H1 (cell line): Measurements from ENCODE around the gene ADAM30. TPM values are rescaled to one million over a fixed set of nuclear protein-coding genes. Genes with fewer than 3 reads are reported as not detected.

Experiments
- CTCF ChIA-PET: fragments of 300-600 bp; sonication (Branson Sonifier 250); formaldehyde crosslinking; loops from one replicate; lab custom pipeline; 2021; ENCODE audit not compliant: partially characterized antibody; lab: Charles Lee
- POLR2A ChIA-PET: fragments of 300-600 bp; sonication (Branson Sonifier 250); formaldehyde crosslinking; loops from one replicate; lab custom pipeline; 2021; ENCODE audit warnings: inconsistent platforms; ENCODE audit not compliant: partially characterized antibody; lab: Charles Lee
- DNase-seq, 2 experiments: peaks; one replicate each; pipeline versions ENCODE4 v3.0.0 to v3.0.0-alpha.2; 2010 to 2022; ENCODE audit warnings: low spot score in 2 of 2, low read depth in 1 of 2, mixed read lengths in 1 of 2
- FAIRE-seq: peaks from 2 replicates; lab custom pipeline; 2011; peaks lifted over from hg19 to GRCh38; lab: Jason Lieb, UNC
- H2AFZ ChIP-seq: 2 replicates; pipeline ENCODE4 v1.8.1; 2012; ENCODE audit warnings: low read length, inconsistent platforms
- H2AK5ac ChIP-seq: 2 replicates; pipeline ENCODE4 v1.6.1; 2013; ENCODE audit warnings: low read depth, low read length
- H2BK120ac ChIP-seq: replicated peaks from 2 replicates; pipeline ENCODE3; 2013; ENCODE audit warnings: low read depth, low read length, inconsistent platforms
- H2BK12ac ChIP-seq: 2 replicates; pipeline ENCODE4 v1.6.1; 2013; ENCODE audit warnings: low read depth, low read length
- H2BK15ac ChIP-seq: 2 replicates; pipeline ENCODE4 v1.6.1; 2013; ENCODE audit warnings: low read length
- H2BK20ac ChIP-seq: 2 replicates; pipeline ENCODE4 v1.6.1; 2013; ENCODE audit warnings: low read length
- H2BK5ac ChIP-seq: 2 replicates; pipeline ENCODE4 v1.6.1; 2013; ENCODE audit warnings: low read depth, low read length
- H3K14ac ChIP-seq: 2 replicates; pipeline ENCODE4 v1.6.1; 2013; ENCODE audit warnings: inconsistent platforms; ENCODE audit not compliant: insufficient read length
- H3K18ac ChIP-seq: 2 replicates; pipeline ENCODE4 v1.6.1; 2013; ENCODE audit warnings: low read length; ENCODE audit errors: extremely low read depth
- H3K23ac ChIP-seq: 2 replicates; pipeline ENCODE4 v1.6.1; 2013; ENCODE audit warnings: inconsistent platforms; ENCODE audit not compliant: insufficient read length
- H3K23me2 ChIP-seq: 2 replicates; pipeline ENCODE4 v1.6.1; 2013; ENCODE audit warnings: low read depth, low read length
- H3K27ac ChIP-seq: 2 replicates; pipeline ENCODE4 v1.6.1; 2011; ENCODE audit warnings: low read depth, low read length, inconsistent platforms
- H3K27me3 ChIP-seq, 4 experiments: replicated peaks in 1 of 4; 1 replicate in 1 of 4; 2 replicates in 3 of 4; pipeline versions ENCODE4 v1.6.1 to v1.8.1; 2011 to 2013; ENCODE audit warnings: low read length in 3 of 4, mild to moderate bottlenecking in 3 of 4, inconsistent platforms in 2 of 4, mixed read lengths in 2 of 4, moderate library complexity in 1 of 4; ENCODE audit not compliant: control insufficient read depth in 3 of 4, insufficient read depth in 3 of 4; ENCODE audit errors: extremely low read depth in 1 of 4
- H3K36me3 ChIP-seq, 4 experiments: 2 replicates each; pipeline versions ENCODE4 v1.6.1 to v1.8.1; 2011 to 2013; ENCODE audit warnings: mild to moderate bottlenecking in 4 of 4, low read length in 3 of 4, moderate library complexity in 2 of 4, control low read depth in 1 of 4, inconsistent platforms in 1 of 4; ENCODE audit not compliant: insufficient read depth in 4 of 4, control insufficient read depth in 2 of 4
- H3K4ac ChIP-seq: replicated peaks from 2 replicates; pipeline ENCODE3; 2013; ENCODE audit warnings: low read length, low read depth, mixed read lengths, inconsistent platforms; ENCODE audit not compliant: insufficient read length
- H3K4me1 ChIP-seq, 4 experiments: replicated peaks in 1 of 4; 1 replicate in 1 of 4; 2 replicates in 3 of 4; pipeline versions ENCODE4 v1.6.1 to v1.8.1; 2011 to 2013; ENCODE audit warnings: low read length in 3 of 4, inconsistent platforms in 2 of 4, mixed read lengths in 1 of 4; ENCODE audit not compliant: insufficient read depth in 4 of 4, control insufficient read depth in 3 of 4
- H3K4me2 ChIP-seq, 2 experiments: 2 replicates each; pipeline versions ENCODE4 v1.6.1 to v1.8.1; 2011 to 2013; ENCODE audit warnings: low read depth in 2 of 2, low read length in 2 of 2, control low read depth in 1 of 2, inconsistent platforms in 1 of 2, mild to moderate bottlenecking in 1 of 2; ENCODE audit not compliant: insufficient read depth in 1 of 2
- H3K4me3 ChIP-seq, 4 experiments: fragments of 200-600, 300-600 bp in 1 of 4; sonication (generic), shearing (Covaris generic), sonication (Bioruptor Twin) in 1 of 4; 2 replicates each; pipeline versions ENCODE4 v1.5.1 to v1.8.1; 2011 to 2016; ENCODE audit warnings: low read length in 4 of 4, low read depth in 3 of 4, control low read depth in 2 of 4, inconsistent platforms in 2 of 4, mild to moderate bottlenecking in 2 of 4, mixed read lengths in 1 of 4, moderate library complexity in 1 of 4; ENCODE audit not compliant: insufficient read depth in 2 of 4; ENCODE audit errors: extremely low read depth in 1 of 4
- H3K56ac ChIP-seq: replicated peaks from 2 replicates; pipeline ENCODE3; 2013; ENCODE audit warnings: low read depth, mild to moderate bottlenecking, mixed read lengths, low read length, inconsistent platforms; ENCODE audit not compliant: insufficient read length
- H3K79me1 ChIP-seq: 2 replicates; pipeline ENCODE4 v1.6.1; 2013; ENCODE audit warnings: low read depth, low read length, control low read depth
- H3K79me2 ChIP-seq, 2 experiments: 2 replicates each; pipeline versions ENCODE4 v1.6.1 to v1.8.1; 2012 to 2013; ENCODE audit warnings: low read length in 2 of 2, mild to moderate bottlenecking in 2 of 2, inconsistent platforms in 1 of 2; ENCODE audit not compliant: insufficient read depth in 2 of 2, control insufficient read depth in 1 of 2
- H3K9ac ChIP-seq, 4 experiments: replicated peaks in 1 of 4; 1 replicate in 1 of 4; 2 replicates in 3 of 4; pipeline versions ENCODE4 v1.6.1 to v1.8.1; 2011 to 2013; ENCODE audit warnings: low read depth in 3 of 4, low read length in 3 of 4, control low read depth in 2 of 4, mild to moderate bottlenecking in 2 of 4, moderate library complexity in 2 of 4, inconsistent platforms in 1 of 4; ENCODE audit errors: extremely low read depth in 1 of 4
- H3K9me3 ChIP-seq, 2 experiments: 2 replicates each; pipeline versions ENCODE4 v1.6.1 to v1.8.1; 2012 to 2013; ENCODE audit warnings: mild to moderate bottlenecking in 2 of 2, moderate library complexity in 2 of 2, control low read depth in 1 of 2, inconsistent platforms in 1 of 2, low read depth in 1 of 2, low read length in 1 of 2, mixed read lengths in 1 of 2; ENCODE audit not compliant: insufficient read depth in 2 of 2
- H4K20me1 ChIP-seq, 2 experiments: replicated peaks in 1 of 2; 2 replicates each; pipeline versions ENCODE3 to v1.8.1; 2011 to 2013; ENCODE audit warnings: inconsistent platforms in 2 of 2, low read length in 2 of 2, mild to moderate bottlenecking in 1 of 2; ENCODE audit not compliant: insufficient read depth in 2 of 2, control insufficient read depth in 1 of 2
- H4K5ac ChIP-seq: 2 replicates; pipeline ENCODE4 v1.6.1; 2013; ENCODE audit warnings: low read length, low read depth, mixed read lengths, inconsistent platforms; ENCODE audit not compliant: insufficient read length
- H4K8ac ChIP-seq: 2 replicates; pipeline ENCODE4 v1.8.0; 2013; ENCODE audit warnings: mild to moderate bottlenecking, moderate library complexity, low read length, inconsistent platforms; ENCODE audit not compliant: insufficient read depth; ENCODE audit errors: extremely low read depth
- H4K91ac ChIP-seq: replicated peaks from 2 replicates; pipeline ENCODE3; 2013; ENCODE audit warnings: low read length, mixed read lengths, inconsistent platforms; ENCODE audit not compliant: insufficient read length
- EP300 ChIP-seq, 2 experiments: IDR thresholded peaks; 1 replicate in 1 of 2; 2 replicates in 1 of 2; pipeline ENCODE4 v1.6.1; 2011 to 2012; ENCODE audit warnings: low read depth in 2 of 2, low read length in 2 of 2, mild to moderate bottlenecking in 2 of 2, borderline replicate concordance in 1 of 2, inconsistent platforms in 1 of 2, moderate library complexity in 1 of 2
- HDAC2 ChIP-seq, 2 experiments: fragments of 300-600 bp in 1 of 2; sonication (generic) in 1 of 2; IDR thresholded peaks; 2 replicates each; pipeline ENCODE4 v1.6.1; 2011 to 2012; ENCODE audit warnings: low read depth in 2 of 2, low read length in 2 of 2, mild to moderate bottlenecking in 2 of 2, moderate library complexity in 2 of 2, borderline replicate concordance in 1 of 2, inconsistent platforms in 1 of 2
- SIN3A ChIP-seq, 2 experiments: IDR thresholded peaks in 1 of 2; conservative IDR thresholded peaks in 1 of 2; 2 replicates each; pipeline ENCODE4 v1.6.1; 2011 to 2012; ENCODE audit warnings: low read length in 2 of 2, improper control_type of control experiment in 1 of 2, low read depth in 1 of 2, mild to moderate bottlenecking in 1 of 2
- WGBS, 2 experiments: shearing (Covaris generic) in 1 of 2; methylation state at CpG; one replicate each; pipeline versions ENCODE4 v1.1.6 to v1.1.7; 2013 to 2015; ENCODE audit warnings: low lambda C conversion rate in 2 of 2, mixed read lengths in 2 of 2, inconsistent platforms in 1 of 2, low coverage in 1 of 2, missing lambda C conversion rate in 1 of 2; ENCODE audit not compliant: insufficient replicate concordance in 2 of 2, insufficient coverage in 1 of 2, insufficient read length in 1 of 2; ENCODE audit errors: extremely low coverage in 1 of 2, missing lambda C conversion rate in 1 of 2; 5-methylcytosine and 5-hydroxymethylcytosine counted together
- polyA plus RNA-seq, 7 experiments: library from polyadenylated mRNA; depleted of rRNA in 3 of 7; stranded (reverse) in 5 of 7; unstranded in 2 of 7; fragments of >200 nt in 5 of 7; fragments of 200-250 nt in 2 of 7; gene quantifications; 1 replicate in 5 of 7; 2 replicates in 1 of 7; 4 replicates in 1 of 7; pipeline versions ENCODE4 v1.2.1 to v1.2.3, GENCODE V29; 2011 to 2013; ENCODE audit warnings: missing spikeins in 2 of 7, mixed read lengths in 2 of 7
- total RNA-seq: library from RNA; stranded (reverse); fragmentation: NEBNext Ultra II Directional; extraction: Animal tissue kit (Norgen Biotek cat#: 25700); gene quantifications from 2 replicates; pipeline ENCODE4 v1.2.1, GENCODE V29; 2021

The ADAM30 gene
- total and polyA plus RNA-seq, 2 of the 8 experiments (the other 6 are each of a cell fraction or from before 2014, with no cell fraction given), result not detected

DNA sequence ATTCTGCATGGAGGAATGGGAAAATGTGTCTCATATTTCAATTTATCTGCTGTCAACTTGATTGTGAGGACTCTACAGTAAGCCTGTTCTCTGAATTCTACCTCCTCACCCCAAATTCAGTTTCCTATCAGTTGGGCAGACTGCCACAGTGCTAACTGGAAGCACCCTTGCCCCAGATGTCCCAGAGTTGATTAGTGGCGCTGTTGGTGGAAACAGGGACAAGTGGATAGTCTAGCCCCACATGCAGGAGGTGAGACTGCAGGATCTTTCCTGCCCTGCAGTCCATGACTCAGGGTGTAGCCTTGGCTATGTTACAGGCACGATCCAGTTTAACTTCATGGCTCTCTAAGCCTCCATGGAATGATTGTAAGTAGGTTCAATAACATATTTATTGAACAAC, 22.1 kb downstream of the ADAM30 start:
- H2AK5ac ChIP-seq, result no peak overlapping the region
- no peak overlapping the region for H2BK120ac ChIP-seq
- no peak overlapping the region for H2BK12ac ChIP-seq
- H2AFZ ChIP-seq, result no peak overlapping the region
- no peak overlapping the region for H3K4me3 ChIP-seq
- no peak overlapping the region for H3K56ac ChIP-seq
- H3K23me2 ChIP-seq, result peaks cover 2% of the 10 kb centered on the region; the same call in 1 of the 2 replicates
- H2BK20ac ChIP-seq, result no peak overlapping the region
- FAIRE-seq, result no peak
- no peak overlapping the region for H4K91ac ChIP-seq
- H3K79me2 ChIP-seq, result no peaks in the 10 kb centered on the region
- no peak overlapping the region for H3K4me2 ChIP-seq
- ChIA-PET CTCF (interaction anchor here (0.9 to 1.5 kb wide), 5 partner anchors 12 to 398 kb away, joined by 3 to 5 read pairs (median 4); no protein-coding TSS in a partner anchor), POLR2A (no interaction called here)
- TF ChIP-seq HDAC2 (IDR thresholded peaks at IDR 0.05; ENCODE audit: borderline replicate concordance in 1 of 2, low read depth in 2 of 2, low read length in 2 of 2), result no peak
- TF ChIP-seq SIN3A (conservative IDR thresholded peaks at IDR 0.05 in 1 of 2, IDR thresholded peaks at IDR 0.05 in 1 of 2; ENCODE audit: low read depth in 1 of 2, low read length in 2 of 2), result no peak
- no peak for TF ChIP-seq EP300 (IDR thresholded peaks at IDR 0.05; ENCODE audit: borderline replicate concordance in 1 of 2, low read depth in 2 of 2, low read length in 2 of 2)
- H3K27ac ChIP-seq, result no peak overlapping the region
- H3K9ac ChIP-seq, result no peak overlapping the region
- no peak overlapping the region for H2BK15ac ChIP-seq
- no peaks in the 10 kb centered on the region for H3K4me1 ChIP-seq
- no peak overlapping the region for H3K18ac ChIP-seq
- H3K4ac ChIP-seq, result no peak overlapping the region
- no peak overlapping the region for H2BK5ac ChIP-seq
- no peaks in the 10 kb centered on the region for H3K9me3 ChIP-seq
- H3K79me1 ChIP-seq, result no peaks in the 10 kb centered on the region
- no peaks in the 10 kb centered on the region for H4K20me1 ChIP-seq
- 78% methylated on average over 2 of the region's 2 CpGs; no CpG with 5 or more reads in 1 of the 2 experiments for WGBS, 2 experiments
- no peaks in the 10 kb centered on the region; a peak in 1 of 7 replicates for H3K27me3 ChIP-seq
- H4K8ac ChIP-seq, result no peak overlapping the region
- H3K36me3 ChIP-seq, result no peaks in the 10 kb centered on the region
- H4K5ac ChIP-seq, result no peak overlapping the region
- H3K14ac ChIP-seq, result no peak overlapping the region
- no peak overlapping the region for H3K23ac ChIP-seq
- no peak for DNase-seq
